Tongue (tissue), 2 donors: ENCODE data around the gene WDR87. TPM values are rescaled to one million over a fixed set of nuclear protein-coding genes. Genes with fewer than 3 reads are reported as not detected.
A peak's percentile ranks its signal among the peaks of the same experiment; 100 is the strongest.
"Not testable (repeated sequence)": the region's sequence is repeated elsewhere in the genome, so short reads cannot be mapped to it uniquely, and the experiment has no call there.

ENCODE experiments used
- DNase-seq: peaks from one replicate; pipeline ENCODE4 v3.0.0-alpha.2; 2015
- total RNA-seq: library from RNA; depleted of rRNA; stranded (reverse); fragments of >200 nt; gene quantifications from one replicate; pipeline ENCODE4 v1.2.3, GENCODE V29; 2014

WDR87 gene
- total RNA-seq, 1 donor from 2014 or later: not detected

- DNase-seq: no peak
Measured at GRCh38 chr19:37877147-37877546, 29.2 kb downstream of the WDR87 start.

- DNase-seq: no peak
Measured at GRCh38 chr19:37876032-37876431, 30.4 kb downstream of the WDR87 start.

- no peak for DNase-seq
Measured at GRCh38 chr19:37874784-37875183, 31.6 kb downstream of the WDR87 start.

GRCh38 chr19:37872383-37872782, 34.0 kb downstream of the WDR87 start:
- no peak for DNase-seq

- no peak for DNase-seq
Measured at GRCh38 chr19:37869766-37870340, 36.5 kb downstream of the WDR87 start.

- peak; percentile 80 for DNase-seq
Measured at GRCh38 chr19:37867831-37868230, 38.6 kb downstream of the WDR87 start.

GRCh38 chr19:37865930-37866329, 40.5 kb downstream of the WDR87 start:
- DNase-seq: not testable (repeated sequence)

GRCh38 chr19:37864501-37864900, 41.9 kb downstream of the WDR87 start:
- DNase-seq: no peak

- DNase-seq: peak; percentile 95
Measured at GRCh38 chr19:37855098-37855497, 51.3 kb downstream of the WDR87 start.

- DNase-seq: no peak
Measured at GRCh38 chr19:37845932-37846331, 60.5 kb downstream of the WDR87 start.

Other genes starting within 250 kb of the WDR87 start
- gene ZNF607, start 186.8 kb downstream of the WDR87 start, total RNA-seq: 12.4 TPM
- 26.8 TPM for gene ZNF573, start 127.0 kb downstream of the WDR87 start, total RNA-seq
- gene SIPA1L3, start 614 bp upstream of the WDR87 start, total RNA-seq: 18.6 TPM